ENCODE data around the gene CGNL1.

CGNL1 gene

DNA sequence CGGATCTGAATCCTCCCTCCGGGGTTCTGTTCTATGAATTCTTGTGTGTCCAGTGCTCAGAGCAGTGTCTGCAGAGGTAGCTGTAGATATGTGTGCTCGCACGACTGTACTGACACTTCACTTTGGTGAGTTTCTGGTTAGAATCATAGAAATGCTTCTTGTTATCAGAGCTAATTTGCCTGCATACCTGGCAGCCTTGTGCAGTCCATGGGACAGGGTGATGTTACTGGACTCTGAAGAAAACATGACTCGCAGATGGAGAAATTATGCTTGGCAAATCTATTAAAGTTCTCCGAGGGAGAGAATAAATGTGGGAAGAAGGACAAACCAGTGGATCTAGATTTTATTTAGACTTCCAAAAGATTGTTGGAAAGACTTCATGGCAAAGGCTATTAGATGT, 12.2 kb downstream of the CGNL1 start:
- no peak for DNase-seq (ENCODE audit: low spot score)

DNA sequence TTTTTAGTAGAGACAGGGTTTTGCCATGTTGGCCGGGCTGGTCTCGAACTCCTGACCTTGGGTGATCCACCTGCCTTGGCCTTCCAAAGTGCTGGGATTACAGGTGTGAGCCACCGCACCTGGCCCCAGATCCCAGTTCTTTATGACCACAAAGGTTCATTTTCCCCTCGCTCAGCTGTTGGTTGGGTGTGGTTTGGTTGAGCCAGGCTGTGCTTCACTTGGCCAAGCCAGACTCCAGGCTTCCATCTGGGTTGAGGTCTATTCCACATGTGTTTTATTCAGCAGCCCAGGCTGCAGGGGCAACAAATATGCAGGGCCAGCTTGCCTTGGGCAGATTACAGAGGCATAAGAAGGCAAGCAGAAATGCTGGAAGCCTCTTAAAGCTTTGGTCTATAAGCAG, 13.7 kb downstream of the CGNL1 start:
- no peak for DNase-seq (ENCODE audit: low spot score)

DNA sequence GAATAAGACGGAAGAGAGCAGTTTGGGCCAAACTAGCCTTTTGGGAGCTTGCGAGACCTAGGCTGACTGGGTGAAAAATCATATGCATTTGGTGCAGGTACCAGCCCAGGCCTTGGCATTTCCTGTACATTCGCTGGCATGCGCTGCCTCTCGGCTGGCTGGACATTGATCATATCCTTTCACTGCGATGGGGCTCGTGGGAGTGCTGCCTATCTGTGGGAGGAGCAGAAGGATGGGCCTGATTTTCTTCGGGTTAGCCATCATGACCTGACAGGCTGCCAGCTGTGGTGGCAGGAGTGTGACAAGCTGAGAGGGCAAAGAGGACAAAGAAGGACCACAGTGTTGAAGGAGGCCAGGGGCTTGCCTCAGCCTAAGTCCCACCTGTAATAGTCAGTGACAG, 14.3 kb downstream of the CGNL1 start:
- DNase-seq (ENCODE audit: low spot score): no peak

DNA sequence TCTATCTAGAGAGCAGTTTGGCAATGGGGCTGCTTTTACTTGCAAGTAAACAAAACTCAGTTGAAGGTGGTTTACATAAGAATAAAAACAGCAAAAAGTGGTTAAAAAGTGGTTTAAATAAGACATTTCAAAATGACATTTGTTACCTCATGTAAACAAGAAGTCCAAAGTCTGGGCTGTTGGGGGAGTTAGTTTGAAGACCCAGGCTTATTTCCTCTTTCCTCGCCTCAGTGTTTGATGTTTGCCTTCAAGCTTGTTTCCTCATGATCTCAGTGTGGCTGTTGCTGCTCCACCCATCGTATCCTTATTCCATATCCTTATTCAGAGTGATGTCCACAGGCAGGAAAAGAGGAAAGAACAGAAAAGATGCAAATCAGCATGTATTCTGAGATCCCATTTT, 15.2 kb downstream of the CGNL1 start:
- no peak for DNase-seq (ENCODE audit: low spot score)

DNA sequence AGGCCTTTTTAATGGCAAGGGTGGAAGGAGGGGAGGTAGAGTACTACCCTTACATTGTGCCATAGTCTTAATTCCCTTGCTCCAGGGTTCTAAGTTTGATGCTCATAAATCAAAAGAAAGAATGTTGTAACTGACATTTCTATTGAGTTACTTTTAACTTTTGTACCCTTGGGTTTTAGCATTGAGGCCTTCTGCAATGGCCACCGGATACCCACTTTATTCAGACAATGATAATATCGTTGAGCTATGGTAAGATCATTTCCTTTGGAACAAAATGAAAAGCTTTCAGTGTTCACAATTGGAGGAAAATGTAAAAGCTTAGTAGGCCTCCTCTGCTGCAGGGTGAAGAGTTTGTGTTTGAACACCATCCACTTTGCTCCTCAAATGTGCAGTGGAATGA, 16.8 kb downstream of the CGNL1 start:
- no peak for DNase-seq (ENCODE audit: low spot score)

DNA sequence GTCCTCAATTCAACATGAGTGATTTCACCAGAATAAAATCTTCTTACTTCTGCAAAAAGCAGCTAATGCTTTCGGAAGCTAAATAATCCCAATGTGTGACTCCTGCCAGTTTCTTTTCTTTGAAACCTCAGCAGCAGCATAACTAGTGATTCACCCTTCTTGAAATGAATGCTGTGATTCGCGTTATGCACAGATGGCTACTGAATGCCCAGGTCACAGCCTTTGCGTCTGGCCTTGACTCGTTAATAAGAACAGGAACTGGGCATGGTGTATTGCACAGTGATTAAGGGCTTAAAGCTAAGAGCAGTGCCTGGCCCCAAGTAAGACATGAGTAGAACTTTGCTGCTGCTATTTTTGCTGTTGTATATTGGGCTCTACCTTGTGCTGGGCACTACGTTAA, 19.0 kb downstream of the CGNL1 start:
- no peak for DNase-seq (ENCODE audit: low spot score)

DNA sequence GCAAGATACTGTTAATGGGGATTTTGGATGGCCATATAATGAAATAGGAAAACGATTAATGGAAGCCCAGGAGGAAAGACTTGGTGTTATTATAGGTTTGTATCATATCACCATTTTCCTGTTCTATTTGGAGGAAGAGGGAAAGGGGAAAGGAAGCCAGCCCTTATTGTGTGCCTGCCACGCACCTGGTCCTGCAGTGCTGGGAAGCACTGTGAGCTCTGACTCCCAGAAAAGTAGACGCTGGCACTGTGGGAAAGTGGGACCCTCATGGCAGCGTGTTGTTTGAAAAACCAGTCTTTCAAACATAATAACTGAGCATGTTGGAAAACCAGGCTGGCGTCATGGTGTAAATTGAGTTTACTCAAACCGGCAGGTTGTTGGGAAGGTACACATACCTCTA, 22.0 kb downstream of the CGNL1 start:
- no peak for DNase-seq (ENCODE audit: low spot score)

DNA sequence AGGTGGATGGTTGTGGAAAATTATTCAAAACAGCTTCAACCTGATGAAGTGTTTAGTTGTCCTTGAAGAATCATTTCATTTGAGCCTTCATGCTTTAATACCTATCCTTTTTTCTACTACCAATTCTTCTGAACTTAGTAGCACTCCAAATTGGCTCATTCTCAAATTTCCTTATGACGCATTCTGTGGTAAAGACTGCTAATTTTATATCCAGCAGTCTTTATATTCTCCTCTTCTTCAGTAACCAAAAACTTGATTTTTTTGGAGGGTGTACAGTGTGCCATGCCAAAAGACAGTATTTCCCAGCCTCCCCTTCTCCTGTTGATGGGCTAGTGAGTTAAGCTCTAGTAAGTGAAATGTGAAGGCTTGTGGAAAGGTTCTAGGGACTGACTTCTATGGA, 25.2 kb downstream of the CGNL1 start:
- no peak for DNase-seq (ENCODE audit: low spot score)

DNA sequence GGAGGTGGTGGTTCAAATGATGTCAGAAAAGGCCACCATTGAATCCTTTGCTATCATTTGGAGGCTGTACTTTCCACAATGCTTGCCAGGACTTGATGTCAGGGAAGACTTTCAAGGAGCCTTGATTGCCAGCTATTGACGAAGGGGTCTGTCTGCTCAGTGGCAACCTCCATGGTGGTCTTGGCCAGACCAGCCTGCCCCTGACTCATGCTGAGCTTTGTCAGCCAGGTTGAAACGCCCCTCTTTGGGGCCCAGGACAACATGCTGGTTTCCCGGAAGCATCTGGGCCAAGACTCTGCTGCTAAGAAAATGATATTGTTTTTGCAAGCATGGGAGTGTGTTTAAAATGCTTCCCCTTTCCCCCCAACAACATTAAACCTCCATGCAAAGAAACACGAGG, 26.7 kb downstream of the CGNL1 start:
- DNase-seq (ENCODE audit: low spot score): no peak

DNA sequence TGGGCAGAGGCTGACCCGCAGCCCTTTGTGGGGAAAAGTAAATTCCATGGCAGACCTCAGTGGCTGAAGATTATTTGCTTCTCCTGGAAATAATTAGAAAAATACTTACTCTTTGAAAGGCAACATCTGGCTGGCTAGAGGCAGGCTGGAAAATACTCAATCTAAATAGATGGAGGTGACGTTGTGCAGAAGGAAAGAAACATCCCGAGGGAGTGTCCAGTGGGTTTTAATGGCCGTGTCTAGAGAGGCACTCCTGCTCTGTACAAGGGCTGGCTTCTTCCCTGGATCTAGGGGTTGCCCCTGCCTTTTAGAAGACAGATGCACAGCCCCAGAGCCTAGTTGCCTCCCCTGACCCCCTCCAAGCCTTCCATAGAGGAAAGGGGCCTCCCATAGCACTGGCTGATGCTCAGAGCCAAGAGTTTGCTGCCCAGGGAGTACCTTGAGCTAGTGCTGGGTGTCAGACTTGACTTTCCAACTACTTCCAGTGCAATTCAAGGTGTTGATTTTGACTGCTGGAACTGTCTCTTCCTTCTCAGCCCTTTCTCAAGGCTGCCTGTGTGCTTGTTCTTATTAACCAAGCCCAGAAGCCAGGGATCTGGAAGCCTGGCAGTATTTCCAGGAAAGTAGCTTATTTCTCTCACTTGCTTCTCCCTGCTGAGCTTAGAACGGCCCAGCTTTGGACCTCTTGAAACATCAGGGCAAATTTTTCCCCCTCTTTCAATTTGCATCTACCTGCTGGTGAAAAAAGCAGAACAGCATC, 27.4 kb downstream of the CGNL1 start:
- DNase-seq (ENCODE audit: low spot score): no peak

DNA sequence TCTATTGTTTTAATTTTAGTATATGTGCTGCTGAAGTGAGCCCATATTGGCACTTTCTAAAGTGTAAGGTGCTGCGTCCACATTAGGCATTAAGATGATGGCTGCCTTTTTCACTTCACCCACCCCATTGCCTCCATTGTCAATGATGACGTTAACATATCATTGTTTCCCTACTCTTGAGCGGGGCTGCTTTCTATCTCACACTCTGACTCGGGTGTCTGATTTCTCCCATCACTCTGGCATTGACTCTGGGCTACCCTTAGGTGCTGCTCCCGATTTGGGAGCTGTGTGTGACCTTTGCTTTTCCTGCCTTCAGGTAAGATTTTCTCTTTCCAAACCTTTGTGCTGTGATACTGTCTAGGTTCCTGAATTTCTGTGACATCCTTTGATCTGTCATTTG, 28.8 kb downstream of the CGNL1 start:
- no peak for DNase-seq (ENCODE audit: low spot score)

DNA sequence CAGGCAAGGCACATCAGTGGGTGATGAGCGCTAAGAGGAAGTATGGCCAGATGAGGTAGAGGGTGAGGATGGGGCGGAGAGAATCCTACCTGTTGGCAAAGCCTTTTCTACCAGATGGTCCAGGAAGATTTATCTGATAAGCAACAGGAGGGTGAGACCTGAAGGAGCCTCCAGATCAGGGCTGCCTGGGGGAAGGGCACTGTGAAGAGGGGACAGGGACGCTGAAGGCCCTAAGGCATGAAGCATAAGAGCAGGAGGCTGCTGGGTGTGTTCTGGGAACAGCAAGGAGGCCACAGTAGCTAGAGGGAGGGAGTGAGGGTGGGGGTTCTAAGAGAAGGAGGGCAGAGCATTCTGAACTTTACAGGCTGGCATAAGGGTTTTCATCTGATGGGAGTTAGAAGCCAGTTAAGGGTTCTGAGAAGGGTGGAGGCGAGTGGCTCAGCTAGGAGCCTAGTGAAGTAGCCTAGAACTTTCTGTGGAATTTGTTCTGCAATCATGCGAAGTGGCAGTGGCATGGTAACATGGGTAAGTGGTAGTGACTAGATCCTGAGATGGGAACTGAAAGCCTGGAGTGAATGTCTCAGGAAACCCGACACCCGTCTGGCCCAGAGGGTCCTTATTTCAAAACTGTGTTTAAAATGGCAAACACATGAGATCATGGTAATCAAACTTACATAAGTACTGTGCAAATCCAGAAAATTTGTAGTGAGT, 29.9 kb downstream of the CGNL1 start:
- DNase-seq (ENCODE audit: low spot score): no peak

DNA sequence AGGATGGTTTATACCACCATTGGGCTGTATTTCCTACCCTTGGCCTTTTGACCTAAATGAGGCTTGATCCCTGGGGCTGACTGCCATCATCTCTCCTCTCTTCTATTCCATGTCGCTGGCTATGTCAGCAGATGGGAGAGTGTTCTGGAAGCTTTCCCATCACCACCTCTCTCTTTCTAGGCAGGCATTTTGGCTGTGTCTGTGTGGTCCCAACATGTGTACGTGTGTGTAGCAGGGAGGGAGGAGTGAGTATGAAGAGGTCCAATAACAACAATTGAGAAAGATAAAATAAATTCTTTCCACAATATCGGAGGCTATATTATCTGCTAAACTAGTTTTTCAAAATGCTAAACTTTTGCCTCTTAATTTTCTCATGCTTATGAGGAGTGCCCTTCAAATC, 34.1 kb downstream of the CGNL1 start:
- DNase-seq (ENCODE audit: low spot score): no peak

DNA sequence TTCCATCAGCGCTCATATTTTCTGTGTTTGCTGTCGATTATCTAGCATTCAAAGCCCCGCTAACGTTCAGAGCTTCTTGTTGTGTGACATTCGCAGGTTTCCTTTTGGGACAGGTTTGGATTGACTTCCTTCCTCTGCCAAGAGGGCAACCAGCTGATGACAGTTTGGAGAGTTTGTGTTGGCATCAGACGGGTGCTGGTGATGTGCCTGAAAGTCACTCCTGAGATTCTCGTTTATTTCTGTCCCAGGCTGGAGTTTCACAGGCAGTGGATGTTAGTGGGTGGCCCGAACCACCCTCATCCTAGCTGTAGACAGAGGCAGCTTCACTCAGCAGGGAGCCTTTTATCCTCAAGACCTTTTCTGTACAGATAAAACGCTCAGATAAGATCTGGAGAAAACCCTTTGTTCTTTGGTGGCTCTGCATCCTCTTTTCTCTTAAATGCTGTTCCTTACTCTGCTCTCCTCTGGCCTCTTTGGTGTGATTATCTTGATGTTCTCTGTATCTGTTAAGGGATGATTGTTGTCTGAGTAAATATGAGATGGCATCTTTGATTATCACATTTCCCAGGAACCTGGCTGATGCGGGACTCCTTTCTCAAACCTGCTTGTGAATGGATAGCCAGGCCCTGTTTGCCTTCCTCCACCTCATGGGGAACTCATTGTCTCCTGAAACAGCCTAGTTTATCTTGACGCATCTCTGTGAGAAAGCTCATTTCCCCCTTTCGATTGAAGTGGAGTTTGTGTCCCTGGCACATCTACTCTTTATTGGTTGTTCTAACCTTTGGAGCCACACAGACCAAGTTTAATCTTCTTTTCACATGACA, 35.9 kb downstream of the CGNL1 start:
- no peak for DNase-seq (ENCODE audit: low spot score)

DNA sequence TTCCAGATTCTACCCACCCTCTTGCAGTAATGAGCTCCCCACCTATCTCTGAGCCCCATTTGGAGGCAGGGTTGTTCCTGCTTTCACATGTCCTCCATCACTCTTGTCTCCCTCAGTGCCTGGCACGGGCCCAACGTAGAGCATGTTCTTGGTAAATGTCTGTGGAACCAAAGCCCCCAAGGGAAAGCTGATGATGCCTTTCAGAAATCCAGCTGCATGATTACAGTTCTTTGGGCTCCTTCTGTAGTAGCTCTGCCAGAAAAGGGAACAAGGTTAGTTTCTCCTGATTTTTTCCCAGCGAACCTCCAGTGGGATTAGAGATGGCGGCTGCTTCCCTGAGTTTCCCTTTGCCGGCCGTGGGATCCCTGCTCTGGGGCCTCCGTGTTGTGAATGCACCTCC, 39.3 kb downstream of the CGNL1 start:
- no peak for DNase-seq (ENCODE audit: low spot score)

DNA sequence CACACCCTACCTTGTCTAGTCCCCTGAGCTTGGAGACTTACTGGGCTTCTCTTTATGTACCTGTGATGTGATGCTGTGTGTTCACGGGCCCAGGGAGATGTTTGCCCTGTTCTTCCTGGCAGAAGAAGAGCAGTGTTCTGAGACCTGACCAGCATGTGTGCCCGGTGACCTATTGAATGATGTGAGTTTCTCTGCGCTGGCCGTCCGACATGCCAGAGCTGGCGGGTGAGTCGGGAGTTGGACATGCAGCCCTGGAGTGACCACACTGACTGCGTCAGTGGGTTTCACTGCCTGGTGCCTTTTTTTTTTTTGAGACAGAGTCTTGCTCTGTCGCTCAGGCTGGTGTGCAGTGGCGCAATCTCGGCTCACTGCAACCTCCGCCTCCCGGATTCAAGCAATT, 42.3 kb downstream of the CGNL1 start:
- DNase-seq (ENCODE audit: low spot score): no peak

DNA sequence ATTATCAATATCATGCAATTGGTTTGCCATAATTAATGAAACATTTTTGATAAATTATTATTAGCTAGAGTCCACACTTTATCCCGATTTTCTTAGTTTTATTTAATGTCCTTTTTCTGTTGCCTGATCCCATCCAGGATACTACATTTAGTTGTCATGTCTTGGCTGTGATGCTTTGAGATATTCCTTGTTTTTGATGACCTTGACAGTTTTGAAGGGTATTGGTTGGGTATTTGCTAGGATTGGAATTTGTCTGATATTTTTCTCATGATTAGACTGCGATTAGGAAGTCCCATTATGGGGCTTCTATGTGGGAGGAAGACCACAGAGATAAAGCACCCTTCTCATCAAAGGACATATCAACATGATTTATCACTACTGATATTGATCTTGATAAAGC, 43.0 kb downstream of the CGNL1 start:
- no peak for DNase-seq (ENCODE audit: low spot score)

DNA sequence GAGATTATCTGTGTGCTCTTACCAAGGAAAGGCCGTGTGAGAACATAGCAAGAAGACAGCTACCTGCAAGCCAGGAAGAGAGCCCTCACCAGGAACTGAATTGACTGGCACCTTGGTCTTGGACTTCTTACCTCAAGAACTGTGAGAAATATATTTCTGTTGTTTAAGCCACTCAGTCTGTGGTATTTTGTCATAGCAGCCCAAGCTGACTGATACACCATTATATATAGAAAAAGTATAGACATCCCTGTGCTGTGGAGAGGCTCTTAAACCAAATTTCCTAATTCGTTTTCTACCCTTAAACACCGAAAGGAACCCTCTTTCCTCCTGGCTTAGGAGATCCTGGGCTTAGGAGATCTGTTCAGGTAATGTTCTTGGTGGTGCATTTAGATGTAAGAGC, 44.8 kb downstream of the CGNL1 start:
- no peak for DNase-seq (ENCODE audit: low spot score)

DNA sequence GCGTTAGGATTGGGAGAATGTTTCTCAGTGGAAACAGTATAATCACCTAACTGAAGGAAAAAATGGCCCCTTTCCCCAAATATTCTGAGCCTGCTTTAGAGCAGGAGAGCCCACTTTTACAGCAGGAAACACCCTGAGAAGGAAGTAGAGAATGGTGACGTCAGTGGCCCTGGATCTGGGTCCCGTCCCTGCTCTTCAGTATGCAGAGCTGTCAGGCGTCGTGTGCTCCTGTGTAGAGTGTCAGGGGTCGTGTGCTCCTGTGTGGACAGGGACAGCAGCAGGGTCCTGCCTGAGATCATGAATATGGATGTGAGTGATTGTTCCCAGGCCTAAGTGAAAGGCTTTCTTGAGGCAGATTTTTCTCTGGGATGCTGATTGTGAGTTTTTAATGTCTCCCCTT, 45.2 kb downstream of the CGNL1 start:
- DNase-seq (ENCODE audit: low spot score): no peak

DNA sequence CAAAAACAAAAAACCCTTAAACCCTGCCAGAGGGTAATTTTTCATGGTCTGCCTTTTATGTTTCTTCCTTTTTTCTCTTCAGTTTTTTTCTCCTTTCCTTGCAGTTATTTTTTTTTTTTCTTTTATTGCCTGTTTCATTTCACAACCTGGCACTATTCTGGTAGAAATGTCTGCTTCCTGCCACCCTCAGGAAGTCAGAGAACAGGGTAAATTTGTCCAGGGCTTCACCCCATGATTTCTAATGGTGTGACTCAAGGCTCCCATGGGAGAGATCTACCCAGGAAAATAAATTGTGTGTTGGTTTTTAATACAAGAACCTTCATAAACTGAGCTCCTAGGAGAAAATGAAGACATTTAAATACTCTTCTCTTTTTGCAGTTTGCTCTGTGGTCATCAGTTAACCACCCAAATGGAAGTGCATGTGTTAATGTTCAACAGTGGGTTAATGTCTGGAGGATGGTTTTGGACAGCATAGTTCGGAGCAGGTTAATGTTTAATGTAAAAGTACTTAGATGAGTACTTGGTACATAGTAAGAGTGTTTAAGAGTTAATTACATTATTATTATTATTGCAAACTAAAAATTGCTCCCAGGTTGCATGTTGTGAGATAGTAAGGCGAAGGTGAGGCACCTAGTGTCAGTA, 45.9 kb downstream of the CGNL1 start:
- no peak for DNase-seq (ENCODE audit: low spot score)

DNA sequence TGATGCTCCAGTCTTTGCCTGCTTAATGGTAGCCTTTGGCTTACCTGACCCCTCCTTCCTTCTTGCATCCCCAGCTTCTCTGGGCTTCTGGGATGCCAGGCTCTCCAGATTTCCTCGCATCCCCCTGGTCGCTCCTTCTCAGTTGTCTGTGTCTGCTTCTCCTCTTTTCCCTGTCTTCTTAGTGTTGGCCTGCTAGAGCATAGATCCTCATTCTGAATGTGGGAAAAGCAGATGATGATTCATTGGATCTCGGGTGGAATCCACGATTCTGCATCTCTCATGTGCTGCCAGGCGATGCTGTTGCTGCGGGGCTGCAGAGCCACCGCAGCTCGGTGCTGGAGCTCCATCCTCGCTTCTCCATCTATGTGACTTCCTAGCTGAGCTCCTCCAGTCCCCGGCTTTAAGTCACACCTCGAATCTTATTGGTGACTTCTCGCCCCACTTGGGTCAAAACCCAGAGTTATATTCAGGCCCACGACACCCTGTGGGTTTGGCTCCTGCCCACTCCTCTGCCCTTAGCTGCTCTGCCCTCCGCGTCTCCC, 47.4 kb downstream of the CGNL1 start:
- no peak for DNase-seq (ENCODE audit: low spot score)
